HG03108 (cell line): ENCODE measurements around the gene SLC13A4.
"Not testable (repeated sequence)": the region's sequence is repeated elsewhere in the genome, so short reads cannot be mapped to it uniquely, and the experiment has no call there.

Experiments used
- ATAC-seq: cut with Tn5 transposase; IDR thresholded peaks from one replicate; pipeline ENCODE4 v1.9.1; 2021; ENCODE audit warnings: moderate library complexity; ENCODE audit not compliant: unreplicated experiment

The SLC13A4 gene, protein sequence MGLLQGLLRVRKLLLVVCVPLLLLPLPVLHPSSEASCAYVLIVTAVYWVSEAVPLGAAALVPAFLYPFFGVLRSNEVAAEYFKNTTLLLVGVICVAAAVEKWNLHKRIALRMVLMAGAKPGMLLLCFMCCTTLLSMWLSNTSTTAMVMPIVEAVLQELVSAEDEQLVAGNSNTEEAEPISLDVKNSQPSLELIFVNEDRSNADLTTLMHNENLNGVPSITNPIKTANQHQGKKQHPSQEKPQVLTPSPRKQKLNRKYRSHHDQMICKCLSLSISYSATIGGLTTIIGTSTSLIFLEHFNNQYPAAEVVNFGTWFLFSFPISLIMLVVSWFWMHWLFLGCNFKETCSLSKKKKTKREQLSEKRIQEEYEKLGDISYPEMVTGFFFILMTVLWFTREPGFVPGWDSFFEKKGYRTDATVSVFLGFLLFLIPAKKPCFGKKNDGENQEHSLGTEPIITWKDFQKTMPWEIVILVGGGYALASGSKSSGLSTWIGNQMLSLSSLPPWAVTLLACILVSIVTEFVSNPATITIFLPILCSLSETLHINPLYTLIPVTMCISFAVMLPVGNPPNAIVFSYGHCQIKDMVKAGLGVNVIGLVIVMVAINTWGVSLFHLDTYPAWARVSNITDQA

GRCh38 chr7:135728136-135728669 is at the start of gene SLC13A4:
Gene SLC13A4 (minus strand): TSS chr7:135728186. CDS start chr7:135727496, 690 bp downstream.
- no peak for ATAC-seq

DNA sequence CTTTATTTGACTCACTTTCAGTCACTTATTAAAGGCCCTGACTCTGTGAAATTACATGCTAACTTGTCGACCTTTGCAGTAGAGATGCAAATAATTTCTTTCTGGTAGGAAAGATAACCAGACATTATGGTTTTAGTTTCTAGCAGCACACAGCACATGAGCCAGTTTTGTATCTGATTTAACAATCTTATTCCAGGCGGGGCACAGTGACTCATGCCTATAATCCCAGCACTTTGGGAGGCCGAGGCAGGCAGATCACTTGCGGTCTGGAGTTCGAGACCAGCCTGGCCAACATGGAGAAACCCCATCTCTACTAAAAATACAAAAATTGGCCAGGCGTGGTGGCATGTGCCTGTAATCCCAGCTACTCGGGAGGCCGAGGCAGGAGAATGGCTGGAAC is 47.9 kb upstream of the SLC13A4 start:
- not testable (repeated sequence) for ATAC-seq

DNA sequence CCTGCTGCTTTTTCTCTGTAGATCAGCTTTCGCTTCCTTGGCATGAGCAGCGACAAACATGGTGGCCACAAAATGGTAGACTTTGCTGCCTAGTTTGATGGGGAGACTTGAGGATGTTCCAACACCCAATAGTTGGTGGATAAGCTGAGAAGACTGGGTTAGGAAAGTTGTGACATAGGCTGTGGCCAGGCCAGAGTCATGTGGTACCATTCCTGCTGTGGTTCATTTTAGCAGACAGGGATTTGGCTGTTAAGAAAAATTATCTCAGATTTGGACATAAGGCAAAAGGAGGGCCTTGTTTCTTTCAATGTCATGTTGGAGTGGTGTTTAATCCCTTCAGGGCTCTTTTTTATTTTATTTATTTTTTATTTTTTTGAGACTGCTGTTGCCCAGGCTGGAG is 47.2 kb upstream of the SLC13A4 start:
- no peak for ATAC-seq

GRCh38 chr7:135774284-135774683 is 46.3 kb upstream of the SLC13A4 start:
- ATAC-seq = no peak

DNA sequence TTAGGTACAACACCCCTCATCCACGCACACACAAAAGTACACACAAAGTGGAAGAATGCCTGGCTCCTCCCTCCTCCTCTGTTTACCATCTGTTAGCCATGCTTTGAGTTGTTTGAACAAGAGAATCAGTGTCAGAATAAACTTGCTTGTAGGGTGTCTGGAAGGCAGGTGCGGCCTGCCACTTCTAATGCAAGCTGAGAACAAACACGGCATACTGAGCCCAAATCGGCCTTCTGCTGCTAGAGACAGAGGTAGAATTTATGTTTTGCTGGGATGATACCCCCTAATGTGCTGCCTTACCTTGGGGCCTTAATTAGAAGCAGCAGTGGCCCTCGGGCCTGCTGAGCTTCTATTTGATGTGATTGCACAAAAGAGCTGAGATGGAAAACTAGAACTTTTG is 45.5 kb upstream of the SLC13A4 start:
- no peak for ATAC-seq

DNA sequence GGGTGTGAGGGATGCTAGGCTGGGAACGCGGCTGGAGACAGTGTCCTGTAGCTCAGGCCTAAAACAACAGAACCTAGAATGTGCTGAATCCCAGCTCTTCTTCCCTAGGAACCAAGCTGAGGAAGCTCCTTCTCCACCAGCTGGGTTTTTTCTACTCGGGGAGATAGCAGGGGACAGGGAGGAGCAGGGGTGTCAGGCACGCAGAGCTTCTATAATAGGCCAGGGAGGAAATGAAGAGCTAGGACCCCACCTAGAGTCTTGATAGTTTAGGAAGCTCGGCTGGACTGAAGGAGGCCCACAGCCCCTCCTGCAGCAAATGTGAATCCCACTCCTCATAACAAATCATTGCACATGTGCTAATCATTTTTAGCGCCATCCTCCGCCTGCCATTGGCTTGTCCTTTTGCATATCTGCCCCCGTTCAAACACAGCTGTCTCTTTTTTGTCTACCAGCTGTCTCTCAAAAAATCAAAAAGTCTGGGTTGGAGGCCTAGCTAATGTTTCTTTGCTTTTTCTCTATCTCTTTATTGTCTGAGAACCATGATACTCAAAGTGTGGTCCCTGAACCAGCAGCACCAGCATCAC is 44.7 kb upstream of the SLC13A4 start:
- no peak for ATAC-seq

DNA sequence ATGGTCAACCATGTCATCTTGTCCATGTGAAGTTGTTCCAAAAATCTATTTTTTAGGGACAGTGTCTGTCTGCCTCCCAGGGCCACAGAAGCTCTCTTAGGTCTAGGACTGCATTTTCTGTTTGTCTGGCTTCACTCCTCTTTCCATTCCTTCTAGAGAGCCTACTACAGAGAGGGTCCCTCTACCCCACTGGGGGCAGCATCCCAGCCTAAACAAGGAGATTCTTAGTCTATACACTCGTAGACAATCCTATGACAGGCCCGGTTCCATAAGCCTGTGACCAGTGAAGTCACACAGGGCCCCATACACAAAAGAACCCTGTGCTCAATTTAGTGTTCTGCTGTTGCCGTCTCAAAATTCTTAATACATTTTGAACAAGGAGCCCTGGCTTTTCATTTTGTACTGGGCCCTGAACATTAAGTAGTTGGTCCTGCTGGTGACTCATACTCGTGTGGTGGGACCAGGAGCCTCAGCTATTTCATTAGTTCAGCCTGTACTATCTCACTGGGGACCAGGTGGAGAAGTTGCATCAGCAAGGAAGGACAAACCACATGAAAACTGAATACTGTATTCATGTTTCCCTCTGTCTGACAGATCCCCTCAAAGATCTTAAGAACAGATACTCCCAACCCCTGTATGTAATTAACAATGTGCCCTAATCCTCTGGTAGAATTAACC is 44.1 kb upstream of the SLC13A4 start:
- ATAC-seq = no peak

DNA sequence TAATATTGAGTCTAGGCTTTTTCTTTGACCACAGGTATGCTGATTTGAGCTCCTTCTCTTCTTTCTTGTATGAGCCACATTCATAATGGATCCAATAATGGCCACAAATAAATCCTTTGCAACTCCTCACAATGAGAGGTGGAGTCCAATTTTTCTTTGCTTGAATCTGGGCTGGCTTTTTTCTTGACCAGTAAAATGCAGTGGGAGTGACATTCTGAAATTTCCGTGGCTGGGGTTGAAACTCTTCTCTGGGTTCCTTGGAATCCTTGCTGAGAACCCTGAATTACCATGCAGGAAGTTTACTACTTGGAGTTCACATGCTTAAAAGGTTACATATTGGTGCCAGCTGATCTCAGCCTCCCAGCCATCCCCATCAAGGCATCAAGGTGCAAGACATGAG is 43.1 kb upstream of the SLC13A4 start:
- no peak for ATAC-seq

- no peak for ATAC-seq
Measured at GRCh38 chr7:135770139-135770710, 42.2 kb upstream of the SLC13A4 start.

- ATAC-seq = no peak
Measured at GRCh38 chr7:135769005-135769802, 41.2 kb upstream of the SLC13A4 start.

GRCh38 chr7:135768467-135768866 is 40.5 kb upstream of the SLC13A4 start:
- ATAC-seq = no peak

- no peak for ATAC-seq
Measured at GRCh38 chr7:135768064-135768463, 40.1 kb upstream of the SLC13A4 start.

DNA sequence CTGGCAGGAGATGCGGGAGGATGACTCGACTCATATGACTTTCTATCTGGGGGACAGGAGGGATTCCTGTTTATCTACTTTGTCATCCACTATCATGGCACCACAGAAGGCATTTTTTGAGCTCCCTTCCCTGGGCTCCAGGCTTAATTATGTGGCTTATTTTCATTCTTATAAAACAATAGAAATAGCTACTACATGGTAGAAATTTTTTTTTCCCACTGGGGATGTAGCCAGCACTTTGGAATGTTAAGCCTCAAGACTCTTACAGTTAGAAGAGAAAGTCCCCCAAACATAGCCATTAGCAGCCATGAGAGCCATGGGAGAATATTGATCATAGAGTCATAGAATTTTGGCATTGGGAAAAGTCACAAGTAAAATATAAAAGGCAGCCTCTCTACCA is 35.3 kb upstream of the SLC13A4 start:
- ATAC-seq = no peak

GRCh38 chr7:135761751-135762488 is 33.9 kb upstream of the SLC13A4 start:
- no peak for ATAC-seq

DNA sequence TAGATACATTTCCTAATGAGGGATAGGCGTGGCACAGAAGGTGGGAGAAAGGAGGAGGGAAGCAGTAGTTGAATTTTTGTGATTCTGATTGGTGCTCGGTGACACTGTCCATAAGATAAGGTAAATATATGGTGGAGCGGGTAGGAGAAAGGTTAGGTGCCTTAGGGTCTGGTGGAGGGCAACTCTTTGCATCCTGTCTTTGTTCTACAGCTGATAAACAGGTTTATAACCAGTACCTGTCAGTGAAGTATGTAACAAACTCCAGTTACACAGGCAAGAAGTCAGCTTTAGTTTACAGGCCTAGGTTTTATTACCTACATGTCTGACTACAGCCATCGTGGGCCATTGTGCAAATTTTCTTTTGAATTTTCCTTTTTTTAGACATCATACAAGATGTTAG is 31.5 kb upstream of the SLC13A4 start:
- ATAC-seq = no peak

DNA sequence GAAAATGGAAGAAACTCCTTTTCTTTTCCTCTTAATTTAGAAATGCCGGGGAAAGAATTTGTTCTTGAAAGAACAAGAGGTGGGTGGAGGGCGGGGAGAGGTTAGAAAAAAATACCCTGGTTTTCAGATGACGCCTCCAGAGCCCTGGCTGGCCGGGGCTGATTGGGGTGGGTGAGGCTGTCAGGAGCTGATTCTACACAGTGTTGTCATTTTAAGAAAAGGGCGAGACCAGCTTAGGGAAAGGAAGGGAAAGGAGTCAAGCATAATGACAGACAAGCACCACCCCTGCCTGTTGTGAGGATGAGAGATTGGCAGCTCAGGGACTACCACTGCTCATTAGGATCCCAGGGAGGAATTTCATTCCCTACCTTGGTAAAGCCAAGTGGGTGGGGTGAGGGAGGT is 30.5 kb upstream of the SLC13A4 start:
- no peak for ATAC-seq

- no peak for ATAC-seq
Measured at GRCh38 chr7:135757719-135758411, 29.9 kb upstream of the SLC13A4 start.

GRCh38 chr7:135756191-135756590 is 28.2 kb upstream of the SLC13A4 start:
- no peak for ATAC-seq

GRCh38 chr7:135755351-135755753 is 27.4 kb upstream of the SLC13A4 start:
- ATAC-seq = no peak
